ENCODE data around the gene RHO.
"Not testable (repeated sequence)": the region's sequence is repeated elsewhere in the genome, so short reads cannot be mapped to it uniquely, and the experiment has no call there.

- TF ChIP-seq, protein P1, sequence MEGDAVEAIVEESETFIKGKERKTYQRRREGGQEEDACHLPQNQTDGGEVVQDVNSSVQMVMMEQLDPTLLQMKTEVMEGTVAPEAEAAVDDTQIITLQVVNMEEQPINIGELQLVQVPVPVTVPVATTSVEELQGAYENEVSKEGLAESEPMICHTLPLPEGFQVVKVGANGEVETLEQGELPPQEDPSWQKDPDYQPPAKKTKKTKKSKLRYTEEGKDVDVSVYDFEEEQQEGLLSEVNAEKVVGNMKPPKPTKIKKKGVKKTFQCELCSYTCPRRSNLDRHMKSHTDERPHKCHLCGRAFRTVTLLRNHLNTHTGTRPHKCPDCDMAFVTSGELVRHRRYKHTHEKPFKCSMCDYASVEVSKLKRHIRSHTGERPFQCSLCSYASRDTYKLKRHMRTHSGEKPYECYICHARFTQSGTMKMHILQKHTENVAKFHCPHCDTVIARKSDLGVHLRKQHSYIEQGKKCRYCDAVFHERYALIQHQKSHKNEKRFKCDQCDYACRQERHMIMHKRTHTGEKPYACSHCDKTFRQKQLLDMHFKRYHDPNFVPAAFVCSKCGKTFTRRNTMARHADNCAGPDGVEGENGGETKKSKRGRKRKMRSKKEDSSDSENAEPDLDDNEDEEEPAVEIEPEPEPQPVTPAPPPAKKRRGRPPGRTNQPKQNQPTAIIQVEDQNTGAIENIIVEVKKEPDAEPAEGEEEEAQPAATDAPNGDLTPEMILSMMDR (IDR thresholded peaks at IDR 0.05; ENCODE audit: borderline replicate concordance, extremely low read depth, low read length, poor library complexity, severe bottlenecking) = not testable (repeated sequence)
- TF ChIP-seq EZH2 (IDR thresholded peaks at IDR 0.05; ENCODE audit: borderline replicate concordance, low read depth, low read length, severe bottlenecking) = not testable (repeated sequence)
Observed at GRCh38 chr3:129487868-129488335, 40.5 kb upstream of the RHO start.
